Measurements from ENCODE around the gene DPP10. TPM values are rescaled to one million over a fixed set of nuclear protein-coding genes. Genes with fewer than 3 reads are reported as not detected.

The DPP10 gene
- total RNA-seq, 3 donors from 2014 or later, result 0.29 to 0.33 (median 0.32) TPM

DNA sequence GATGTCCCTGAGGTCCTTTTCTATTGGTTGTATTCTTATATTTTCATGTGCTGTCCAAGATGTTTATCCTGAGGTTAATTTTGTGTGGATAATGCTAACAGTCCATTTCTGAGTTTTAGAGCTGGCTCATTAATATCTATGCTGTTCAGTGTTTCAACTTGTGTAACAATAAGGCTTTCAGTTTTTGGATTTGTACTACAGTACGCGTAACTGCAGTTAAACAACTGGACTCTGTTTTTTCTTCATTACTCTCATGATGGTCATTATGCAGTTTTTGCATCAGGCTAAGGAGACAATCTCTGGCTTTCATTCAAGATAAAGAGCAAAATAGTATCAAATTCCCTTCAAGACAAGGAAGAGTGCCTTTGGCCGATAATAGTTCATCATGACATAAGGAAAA lies 1364.8 kb downstream of the DPP10 start:
- intact Hi-C loops (cut with DNase I; ENCODE audit: low total_unique reads), result no loop called here
- TF ChIP-seq, protein P1, sequence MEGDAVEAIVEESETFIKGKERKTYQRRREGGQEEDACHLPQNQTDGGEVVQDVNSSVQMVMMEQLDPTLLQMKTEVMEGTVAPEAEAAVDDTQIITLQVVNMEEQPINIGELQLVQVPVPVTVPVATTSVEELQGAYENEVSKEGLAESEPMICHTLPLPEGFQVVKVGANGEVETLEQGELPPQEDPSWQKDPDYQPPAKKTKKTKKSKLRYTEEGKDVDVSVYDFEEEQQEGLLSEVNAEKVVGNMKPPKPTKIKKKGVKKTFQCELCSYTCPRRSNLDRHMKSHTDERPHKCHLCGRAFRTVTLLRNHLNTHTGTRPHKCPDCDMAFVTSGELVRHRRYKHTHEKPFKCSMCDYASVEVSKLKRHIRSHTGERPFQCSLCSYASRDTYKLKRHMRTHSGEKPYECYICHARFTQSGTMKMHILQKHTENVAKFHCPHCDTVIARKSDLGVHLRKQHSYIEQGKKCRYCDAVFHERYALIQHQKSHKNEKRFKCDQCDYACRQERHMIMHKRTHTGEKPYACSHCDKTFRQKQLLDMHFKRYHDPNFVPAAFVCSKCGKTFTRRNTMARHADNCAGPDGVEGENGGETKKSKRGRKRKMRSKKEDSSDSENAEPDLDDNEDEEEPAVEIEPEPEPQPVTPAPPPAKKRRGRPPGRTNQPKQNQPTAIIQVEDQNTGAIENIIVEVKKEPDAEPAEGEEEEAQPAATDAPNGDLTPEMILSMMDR (IDR thresholded peaks at IDR 0.05), result no peak
- no peak for TF ChIP-seq POLR2AphosphoS5 (IDR thresholded peaks at IDR 0.05)
- TF ChIP-seq POLR2A (IDR thresholded peaks at IDR 0.05), result no peak
- H3K36me3 ChIP-seq, result no peaks in the 10 kb centered on the region

DNA sequence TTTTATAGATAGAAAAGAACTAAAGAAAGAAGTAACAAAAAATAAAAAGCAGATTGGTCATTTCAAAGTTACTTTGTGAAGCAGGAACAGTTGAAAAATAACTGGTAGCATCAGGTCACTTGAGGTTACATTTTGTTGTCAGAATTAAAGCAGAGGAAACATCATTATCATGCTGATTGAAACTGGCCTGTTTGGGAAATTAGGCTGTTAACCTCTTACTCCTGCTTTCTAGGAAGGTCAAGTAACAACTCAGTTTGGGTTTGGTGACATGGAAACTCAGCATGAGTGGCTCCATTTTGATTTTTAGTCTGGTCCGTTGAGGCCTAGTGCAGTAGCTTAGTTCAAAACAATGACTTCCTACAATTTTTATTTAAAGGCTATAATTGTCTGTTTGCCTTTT lies 1383.5 kb downstream of the DPP10 start:
- H3K36me3 ChIP-seq, result no peaks in the 10 kb centered on the region
- TF ChIP-seq, protein P1 (IDR thresholded peaks at IDR 0.05), result no peak
- TF ChIP-seq POLR2A (IDR thresholded peaks at IDR 0.05) (no peak), POLR2AphosphoS5 (IDR thresholded peaks at IDR 0.05) (no peak)
- H3K27ac ChIP-seq, result no peak overlapping the region
- intact Hi-C loops (cut with DNase I; ENCODE audit: low total_unique reads), result no loop called here
- no peaks in the 10 kb centered on the region for H3K27me3 ChIP-seq
- H3K9me3 ChIP-seq, result no peaks in the 10 kb centered on the region
- DNase-seq (ENCODE audit: low spot score in 2 of 2), result no peak
- H3K4me1 ChIP-seq, result no peaks in the 10 kb centered on the region
- no peak overlapping the region for H3K4me3 ChIP-seq

More for the DNA sequence above, 1364.8 kb downstream of the DPP10 start:
- H3K27me3 ChIP-seq, result no peaks in the 10 kb centered on the region
- no peak overlapping the region for H3K4me3 ChIP-seq
- H3K4me1 ChIP-seq, result no peaks in the 10 kb centered on the region
- no peaks in the 10 kb centered on the region for H3K9me3 ChIP-seq
- no peak for DNase-seq (ENCODE audit: low spot score in 2 of 2)
- no peak overlapping the region for H3K27ac ChIP-seq

- intact Hi-C loops (cut with DNase I; ENCODE audit: low total_unique reads), result no loop called here
- no peaks in the 10 kb centered on the region for H3K9me3 ChIP-seq
- H3K27me3 ChIP-seq, result no peaks in the 10 kb centered on the region
- no peak for DNase-seq (ENCODE audit: low spot score in 2 of 2)
- no peaks in the 10 kb centered on the region for H3K4me1 ChIP-seq
- H3K4me3 ChIP-seq, result no peak overlapping the region
- no peak overlapping the region for H3K27ac ChIP-seq
- no peaks in the 10 kb centered on the region for H3K36me3 ChIP-seq
- TF ChIP-seq POLR2A (IDR thresholded peaks at IDR 0.05) (no peak), POLR2AphosphoS5 (IDR thresholded peaks at IDR 0.05) (no peak)
- TF ChIP-seq, protein P1 (IDR thresholded peaks at IDR 0.05), result no peak
Observed at GRCh38 chr2:115833196-115833595, 1390.8 kb downstream of the DPP10 start.

GRCh38 chr2:115838539-115838938 lies 1396.1 kb downstream of the DPP10 start:
- Histone ChIP-seq H3K4me1 (no peaks in the 10 kb centered on the region), H3K4me3 (no peak overlapping the region), H3K27ac (no peak overlapping the region), H3K9me3 (no peaks in the 10 kb centered on the region), H3K36me3 (no peaks in the 10 kb centered on the region), H3K27me3 (no peaks in the 10 kb centered on the region)
- no peak for DNase-seq (ENCODE audit: low spot score in 2 of 2)
- TF ChIP-seq POLR2AphosphoS5 (IDR thresholded peaks at IDR 0.05) (no peak), POLR2A (IDR thresholded peaks at IDR 0.05) (no peak)
- intact Hi-C loops (cut with DNase I; ENCODE audit: low total_unique reads), result no loop called here

DNA sequence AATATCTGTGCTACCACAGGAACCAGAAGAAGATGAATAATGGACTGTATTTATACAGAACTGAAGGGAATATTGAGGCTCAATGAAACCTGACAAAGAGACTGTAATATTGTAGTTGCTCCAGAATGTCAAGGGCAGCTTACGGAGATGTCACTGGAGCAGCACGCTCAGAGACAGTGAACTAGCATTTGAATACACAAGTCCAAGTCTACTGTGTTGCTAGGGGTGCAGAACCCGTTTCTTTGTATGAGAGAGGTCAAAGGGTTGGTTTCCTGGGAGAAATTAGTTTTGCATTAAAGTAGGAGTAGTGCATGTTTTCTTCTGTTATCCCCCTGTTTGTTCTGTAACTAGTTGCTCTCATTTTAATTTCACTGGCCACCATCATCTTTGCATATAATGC lies 1399.9 kb downstream of the DPP10 start:
- Histone ChIP-seq H3K4me3 (no peak overlapping the region), H3K27ac (no peak overlapping the region), H3K9me3 (no peaks in the 10 kb centered on the region), H3K27me3 (no peaks in the 10 kb centered on the region), H3K36me3 (no peaks in the 10 kb centered on the region), H3K4me1 (no peaks in the 10 kb centered on the region)
- intact Hi-C loops (cut with DNase I; ENCODE audit: low total_unique reads), result loop anchor here (5.0 kb wide), 1 partner anchor 520 kb away; no protein-coding TSS in a partner anchor
- no peak for DNase-seq (ENCODE audit: low spot score in 2 of 2)
- TF ChIP-seq POLR2A (IDR thresholded peaks at IDR 0.05) (no peak), POLR2AphosphoS5 (IDR thresholded peaks at IDR 0.05) (no peak)
- TF ChIP-seq, protein P1 (IDR thresholded peaks at IDR 0.05), result no peak

GRCh38 chr2:115848192-115848591 lies 1405.8 kb downstream of the DPP10 start:
- no peak for DNase-seq (ENCODE audit: low spot score in 2 of 2)
- Histone ChIP-seq H3K36me3 (no peaks in the 10 kb centered on the region), H3K9me3 (no peaks in the 10 kb centered on the region), H3K4me1 (no peaks in the 10 kb centered on the region), H3K27ac (no peak overlapping the region), H3K4me3 (no peak overlapping the region), H3K27me3 (no peaks in the 10 kb centered on the region)
- no peak for TF ChIP-seq POLR2A (IDR thresholded peaks at IDR 0.05)
- intact Hi-C loops (cut with DNase I; ENCODE audit: low total_unique reads), result loop anchor here (5.0 kb wide), 1 partner anchor 741 kb away; no protein-coding TSS in a partner anchor
